GM12864 (cell line): ENCODE data around the gene USP37.

Source experiments
- DNase-seq: peaks from one replicate; pipeline ENCODE4 v3.0.0-alpha.2; 2011; ENCODE audit warnings: low read depth
- H3K4me3 ChIP-seq: 2 replicates; pipeline ENCODE4 v1.5.1; 2011; ENCODE audit warnings: mild to moderate bottlenecking, low read depth, low read length, control low read depth
- CTCF ChIP-seq: IDR thresholded peaks from 2 replicates; pipeline ENCODE4 v1.5.1; 2011; ENCODE audit warnings: low read depth, mild to moderate bottlenecking, moderate library complexity, low read length, control low read depth, inconsistent platforms; ENCODE audit errors: missing control alignments

The USP37 gene

GRCh38 chr2:218435003-218435982 lies 132.9 kb downstream of the USP37 start:
- DNase-seq: no peak
- TF ChIP-seq CTCF: no peak
- no peak overlapping the region for H3K4me3 ChIP-seq

- no peak for TF ChIP-seq CTCF
- DNase-seq: no peak
- H3K4me3 ChIP-seq: no peak overlapping the region
Observed at GRCh38 chr2:218434456-218434855, 133.7 kb downstream of the USP37 start.

GRCh38 chr2:218432676-218433365 lies 135.3 kb downstream of the USP37 start:
- no peak for TF ChIP-seq CTCF
- no peak for DNase-seq
- no peak overlapping the region for H3K4me3 ChIP-seq

- TF ChIP-seq CTCF: no peak
- H3K4me3 ChIP-seq: no peak overlapping the region
- no peak for DNase-seq
Observed at GRCh38 chr2:218431878-218432277, 136.3 kb downstream of the USP37 start.

GRCh38 chr2:218430721-218431120 lies 137.4 kb downstream of the USP37 start:
- no peak overlapping the region for H3K4me3 ChIP-seq
- TF ChIP-seq CTCF: no peak
- DNase-seq: no peak

GRCh38 chr2:218429911-218430692 lies 138.0 kb downstream of the USP37 start:
- TF ChIP-seq CTCF: no peak
- DNase-seq: no peak
- no peak overlapping the region for H3K4me3 ChIP-seq
